ENCODE data around the gene SLC27A2.
"Not testable (repeated sequence)": the region's sequence is repeated elsewhere in the genome, so short reads cannot be mapped to it uniquely, and the experiment has no call there.

The SLC27A2 gene

DNA sequence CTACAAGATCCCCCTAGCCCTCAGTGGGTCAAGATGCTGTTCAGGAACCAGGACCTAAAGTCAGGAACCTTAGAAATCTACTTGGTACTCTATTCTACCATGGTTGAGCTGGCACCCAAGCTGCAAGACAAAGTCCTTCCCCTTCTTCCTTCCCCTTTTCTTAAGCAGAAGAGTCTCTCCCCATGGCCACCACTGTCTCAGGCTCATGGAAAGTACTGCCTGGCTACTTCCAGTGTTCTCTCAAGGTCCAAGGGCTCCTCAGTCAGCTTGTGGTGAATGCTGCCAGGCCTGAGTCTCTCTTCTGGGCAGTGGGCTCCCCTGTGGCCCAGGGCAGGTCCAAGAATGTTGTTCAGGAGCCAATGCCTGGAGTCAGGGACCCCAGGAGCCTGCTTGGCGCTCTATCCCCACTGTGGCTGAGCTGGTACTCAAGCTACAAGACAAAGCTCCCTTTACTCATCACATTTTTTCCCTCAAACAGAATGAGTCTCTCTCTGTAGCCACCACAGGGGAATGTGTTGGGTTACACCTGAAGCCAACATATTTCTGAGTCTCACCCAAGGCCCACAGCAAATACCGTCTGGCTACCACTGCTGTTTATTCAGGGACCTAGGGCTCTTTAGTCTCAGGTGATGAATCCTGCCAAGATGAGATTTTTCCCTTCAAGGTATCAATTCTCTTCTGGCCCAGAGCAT, 18.1 kb upstream of the SLC27A2 start:
- H3K4me3 ChIP-seq (ENCODE audit: extremely low read depth, insufficient read depth, low read length, poor library complexity, severe bottlenecking) = no peak overlapping the region
- H3K27ac ChIP-seq (ENCODE audit: low read depth, low read length, severe bottlenecking) = no peak overlapping the region
- no peaks in the 10 kb centered on the region for H3K36me3 ChIP-seq (ENCODE audit: control insufficient read depth, insufficient read depth, low read length)
- no peaks in the 10 kb centered on the region for H3K9me3 ChIP-seq (ENCODE audit: control insufficient read depth, low read length)
- H3K4me1 ChIP-seq (ENCODE audit: control insufficient read depth, insufficient read depth, low read length, poor library complexity, severe bottlenecking) = peaks cover 3% of the 10 kb centered on the region
- 71% methylated on average over 2 of the region's 2 CpGs for WGBS, 2 experiments (ENCODE audit: insufficient coverage in 2 of 2)

DNA sequence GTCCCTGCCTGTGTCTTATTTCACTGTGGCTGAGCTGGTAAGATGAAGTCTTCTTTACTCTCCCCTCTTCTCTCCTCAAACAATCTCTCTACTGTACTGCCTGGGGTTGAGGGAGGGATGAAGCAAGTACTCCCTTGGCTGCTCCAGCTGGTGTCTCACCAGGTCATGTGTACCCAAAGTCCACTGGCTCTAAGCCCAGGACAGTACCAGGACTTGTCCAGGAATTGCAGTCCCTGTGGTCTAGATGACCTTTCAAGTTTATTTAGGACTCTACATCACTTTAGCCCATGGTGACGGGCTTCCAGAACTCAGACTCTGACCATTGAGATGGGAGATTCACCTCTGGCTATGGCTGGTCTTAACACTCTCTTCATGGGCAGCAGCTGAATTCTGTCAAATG, 17.5 kb upstream of the SLC27A2 start:
- Histone ChIP-seq H3K4me3 (ENCODE audit: extremely low read depth, insufficient read depth, low read length, poor library complexity, severe bottlenecking) (no peak overlapping the region), H3K9me3 (ENCODE audit: control insufficient read depth, low read length) (no peaks in the 10 kb centered on the region), H3K36me3 (ENCODE audit: control insufficient read depth, insufficient read depth, low read length) (no peaks in the 10 kb centered on the region), H3K4me1 (ENCODE audit: control insufficient read depth, insufficient read depth, low read length, poor library complexity, severe bottlenecking) (peaks cover 3% of the 10 kb centered on the region), H3K27ac (ENCODE audit: low read depth, low read length, severe bottlenecking) (no peak overlapping the region)
- 67 to 89% methylated on average over 1 of the region's 1 CpG for WGBS, 2 experiments (ENCODE audit: insufficient coverage in 2 of 2)

DNA sequence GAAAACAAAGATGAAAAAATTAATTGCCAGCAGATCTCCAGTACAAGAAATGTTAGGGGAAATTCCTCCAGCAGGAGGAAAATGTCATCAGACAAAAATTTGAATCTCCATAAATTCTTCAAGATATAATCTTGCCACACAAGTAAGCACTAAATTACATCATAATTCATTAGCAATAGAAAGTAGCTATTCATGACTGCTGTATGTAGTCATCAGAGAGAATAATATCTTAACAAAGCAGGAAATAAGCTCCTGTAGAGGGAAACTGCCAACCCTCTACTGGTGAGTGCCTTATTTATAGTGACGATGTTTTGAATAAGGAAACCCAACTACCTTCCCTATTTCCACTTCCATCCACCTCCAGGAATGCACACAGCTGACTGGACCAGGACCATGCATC, 15.8 kb upstream of the SLC27A2 start:
- no CpG with 5 or more reads among the region's 1 CpG for WGBS, 2 experiments (ENCODE audit: insufficient coverage in 2 of 2)
- H3K9me3 ChIP-seq (ENCODE audit: control insufficient read depth, low read length) = no peaks in the 10 kb centered on the region

DNA sequence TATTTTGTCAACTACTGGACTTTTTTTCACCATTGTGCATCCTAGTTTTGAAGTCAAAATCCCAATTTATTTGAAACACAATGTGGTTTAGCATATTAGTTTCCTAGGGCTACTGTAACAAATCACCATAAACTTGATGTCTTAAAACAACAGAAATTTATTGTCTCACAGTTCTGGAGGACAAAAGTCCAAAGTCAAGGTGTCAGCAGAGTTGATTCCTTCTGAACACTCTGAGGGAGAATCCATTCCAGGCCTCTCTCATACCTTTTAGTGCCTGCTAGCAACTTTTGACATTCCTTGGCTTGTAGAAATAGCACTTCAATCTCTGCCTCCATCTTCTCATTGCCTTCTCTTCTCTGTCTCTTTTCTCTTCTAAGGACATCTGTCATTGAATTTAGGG, 14.9 kb upstream of the SLC27A2 start:
- H3K4me3 ChIP-seq (ENCODE audit: extremely low read depth, insufficient read depth, low read length, poor library complexity, severe bottlenecking) = no peak overlapping the region
- H3K27ac ChIP-seq (ENCODE audit: low read depth, low read length, severe bottlenecking) = no peak overlapping the region
- H3K36me3 ChIP-seq (ENCODE audit: control insufficient read depth, insufficient read depth, low read length) = no peaks in the 10 kb centered on the region
- no peaks in the 10 kb centered on the region for H3K9me3 ChIP-seq (ENCODE audit: control insufficient read depth, low read length)
- peaks cover 3% of the 10 kb centered on the region for H3K4me1 ChIP-seq (ENCODE audit: control insufficient read depth, insufficient read depth, low read length, poor library complexity, severe bottlenecking)

More for the DNA sequence above, 15.8 kb upstream of the SLC27A2 start:
- H3K4me3 ChIP-seq (ENCODE audit: extremely low read depth, insufficient read depth, low read length, poor library complexity, severe bottlenecking) = no peak overlapping the region
- H3K27ac ChIP-seq (ENCODE audit: low read depth, low read length, severe bottlenecking) = no peak overlapping the region
- peaks cover 3% of the 10 kb centered on the region for H3K4me1 ChIP-seq (ENCODE audit: control insufficient read depth, insufficient read depth, low read length, poor library complexity, severe bottlenecking)
- H3K36me3 ChIP-seq (ENCODE audit: control insufficient read depth, insufficient read depth, low read length) = no peaks in the 10 kb centered on the region

DNA sequence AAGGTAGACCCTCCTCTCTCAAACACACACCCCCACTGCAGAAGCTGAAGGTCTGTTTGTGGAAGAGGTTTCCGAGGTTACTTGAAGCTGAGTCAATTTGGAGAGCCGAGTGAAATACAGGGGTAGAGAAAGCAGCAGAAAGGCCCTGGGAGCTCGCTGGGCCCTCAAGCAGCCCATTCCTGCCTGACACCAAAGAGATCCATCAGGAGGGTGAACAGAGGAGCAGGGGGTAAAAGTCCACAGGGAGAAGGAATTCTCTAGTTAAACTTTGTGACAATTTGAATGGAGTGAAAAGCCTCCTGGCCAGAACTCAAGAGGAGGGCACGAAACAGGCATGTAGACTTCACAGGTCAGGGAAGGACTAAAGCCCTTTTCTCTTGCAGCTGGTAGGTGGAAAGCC, 13.6 kb upstream of the SLC27A2 start:
- H3K27ac ChIP-seq (ENCODE audit: low read depth, low read length, severe bottlenecking) = no peak overlapping the region
- 80 to 90% methylated on average over 1 to 3 of the region's 4 CpGs for WGBS, 2 experiments (ENCODE audit: insufficient coverage in 2 of 2)

DNA sequence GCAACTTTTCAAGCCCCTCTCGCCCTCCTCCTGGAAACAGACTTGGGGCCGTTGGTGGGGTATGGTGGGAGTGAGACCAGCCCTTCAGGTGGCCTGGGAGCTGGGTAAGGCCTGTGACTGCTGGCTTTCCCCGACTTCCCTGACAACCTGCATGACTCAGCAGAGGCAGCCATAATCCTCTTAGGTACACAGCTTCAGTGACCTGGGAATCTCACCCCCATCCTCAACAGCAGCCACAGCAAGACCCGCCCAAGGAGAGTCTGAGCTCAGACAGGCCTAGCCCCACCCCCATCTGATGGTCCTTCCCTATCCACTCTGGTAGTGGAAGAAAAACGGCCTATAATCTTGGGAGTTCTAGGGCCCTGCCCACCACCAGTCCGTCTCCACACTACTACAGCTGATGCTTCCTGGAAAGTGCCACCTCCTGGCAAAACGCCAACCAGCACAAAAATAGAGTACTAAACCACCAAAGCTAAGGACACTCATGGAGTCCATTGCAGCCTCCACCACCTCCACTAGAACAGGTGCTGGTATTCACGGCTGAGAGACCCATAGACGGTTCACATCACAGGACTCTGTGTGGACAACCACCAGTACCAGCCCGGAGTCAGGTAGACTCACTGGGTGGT, 13.1 kb upstream of the SLC27A2 start:
- Histone ChIP-seq H3K9me3 (ENCODE audit: control insufficient read depth, low read length) (no peaks in the 10 kb centered on the region), H3K27ac (ENCODE audit: low read depth, low read length, severe bottlenecking) (no peak overlapping the region), H3K4me3 (ENCODE audit: extremely low read depth, insufficient read depth, low read length, poor library complexity, severe bottlenecking) (no peak overlapping the region), H3K36me3 (ENCODE audit: control insufficient read depth, insufficient read depth, low read length) (no peaks in the 10 kb centered on the region), H3K4me1 (ENCODE audit: control insufficient read depth, insufficient read depth, low read length, poor library complexity, severe bottlenecking) (no peaks in the 10 kb centered on the region)
- 89 to 90% methylated on average over 6 to 7 of the region's 10 CpGs for WGBS, 2 experiments (ENCODE audit: insufficient coverage in 2 of 2)

More for the DNA sequence above, 13.6 kb upstream of the SLC27A2 start:
- Histone ChIP-seq H3K36me3 (ENCODE audit: control insufficient read depth, insufficient read depth, low read length) (no peaks in the 10 kb centered on the region), H3K4me3 (ENCODE audit: extremely low read depth, insufficient read depth, low read length, poor library complexity, severe bottlenecking) (no peak overlapping the region), H3K9me3 (ENCODE audit: control insufficient read depth, low read length) (no peaks in the 10 kb centered on the region), H3K4me1 (ENCODE audit: control insufficient read depth, insufficient read depth, low read length, poor library complexity, severe bottlenecking) (no peaks in the 10 kb centered on the region)

DNA sequence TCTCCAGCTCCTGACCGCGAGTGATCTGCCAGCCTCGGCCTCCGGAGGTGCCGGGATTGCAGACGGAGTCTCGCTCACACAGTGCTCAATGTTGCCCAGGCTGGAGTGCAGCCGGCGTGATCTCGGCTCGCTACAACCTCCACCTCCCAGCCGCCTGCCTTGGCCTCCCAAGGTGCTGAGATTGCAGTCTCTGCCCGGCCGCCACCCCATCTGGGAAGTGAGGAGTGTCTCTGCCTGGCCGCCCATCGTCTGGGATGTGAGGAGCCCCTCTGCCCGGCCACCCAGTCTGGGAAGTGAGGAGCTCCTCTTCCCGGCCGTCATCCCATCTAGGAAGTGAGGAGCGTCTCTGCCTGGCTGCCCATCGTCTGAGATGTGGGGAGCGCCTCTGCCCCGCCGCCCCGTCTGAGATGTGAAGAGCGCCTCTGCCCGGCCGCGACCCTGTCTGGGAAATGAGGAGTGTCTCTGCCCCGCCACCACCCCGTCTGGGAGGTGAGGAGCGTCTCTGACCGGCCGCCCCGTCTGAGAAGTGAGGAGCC, 9.6 kb upstream of the SLC27A2 start:
- H3K27ac ChIP-seq (ENCODE audit: low read depth, low read length, severe bottlenecking); H3K36me3 ChIP-seq (ENCODE audit: control insufficient read depth, insufficient read depth, low read length); H3K4me1 ChIP-seq (ENCODE audit: control insufficient read depth, insufficient read depth, low read length, poor library complexity, severe bottlenecking); H3K9me3 ChIP-seq (ENCODE audit: control insufficient read depth, low read length); H3K4me3 ChIP-seq (ENCODE audit: extremely low read depth, insufficient read depth, low read length, poor library complexity, severe bottlenecking): not testable (repeated sequence)
- WGBS, 2 experiments (ENCODE audit: insufficient coverage in 2 of 2) = 95 to 97% methylated on average over 25 to 26 of the region's 35 CpGs

- Histone ChIP-seq H3K4me3 (ENCODE audit: extremely low read depth, insufficient read depth, low read length, poor library complexity, severe bottlenecking) (no peak overlapping the region), H3K36me3 (ENCODE audit: control insufficient read depth, insufficient read depth, low read length) (no peaks in the 10 kb centered on the region)
These were observed 5.1 kb upstream of the SLC27A2 start for GRCh38 chr15:50176869-50177268.

GRCh38 chr15:50180091-50180490, 1.9 kb upstream of the SLC27A2 start:
- whole genome bisulfite sequencing, 2 experiments (ENCODE audit: insufficient coverage in 2 of 2) = 86 to 92% methylated on average over 2 of the region's 3 CpGs
- Histone ChIP-seq H3K4me3 (ENCODE audit: extremely low read depth, insufficient read depth, low read length, poor library complexity, severe bottlenecking) (no peak overlapping the region), H3K4me1 (ENCODE audit: control insufficient read depth, insufficient read depth, low read length, poor library complexity, severe bottlenecking) (peaks cover 3% of the 10 kb centered on the region), H3K27ac (ENCODE audit: low read depth, low read length, severe bottlenecking) (no peak overlapping the region), H3K36me3 (ENCODE audit: control insufficient read depth, insufficient read depth, low read length) (no peaks in the 10 kb centered on the region), H3K9me3 (ENCODE audit: control insufficient read depth, low read length) (no peaks in the 10 kb centered on the region)

More at GRCh38 chr15:50176869-50177268, 5.1 kb upstream of the SLC27A2 start:
- Histone ChIP-seq H3K27ac (ENCODE audit: low read depth, low read length, severe bottlenecking) (no peak overlapping the region), H3K4me1 (ENCODE audit: control insufficient read depth, insufficient read depth, low read length, poor library complexity, severe bottlenecking) (no peaks in the 10 kb centered on the region), H3K9me3 (ENCODE audit: control insufficient read depth, low read length) (no peaks in the 10 kb centered on the region)

GRCh38 chr15:50180582-50180981, 1.4 kb upstream of the SLC27A2 start:
- WGBS, 2 experiments (ENCODE audit: insufficient coverage in 2 of 2) = 73 to 79% methylated on average over 7 of the region's 7 CpGs
- Histone ChIP-seq H3K9me3 (ENCODE audit: control insufficient read depth, low read length) (no peaks in the 10 kb centered on the region), H3K4me1 (ENCODE audit: control insufficient read depth, insufficient read depth, low read length, poor library complexity, severe bottlenecking) (peaks cover 3% of the 10 kb centered on the region), H3K36me3 (ENCODE audit: control insufficient read depth, insufficient read depth, low read length) (no peaks in the 10 kb centered on the region), H3K27ac (ENCODE audit: low read depth, low read length, severe bottlenecking) (no peak overlapping the region), H3K4me3 (ENCODE audit: extremely low read depth, insufficient read depth, low read length, poor library complexity, severe bottlenecking) (no peak overlapping the region)

Data from mesodermal cell (in vitro differentiated cells).